Kasumi-1 (cell line): ENCODE data around the gene INKA1.

Experiments used
- DNase-seq, 2 experiments: peaks; one replicate each; lab custom pipeline; 2025; lab: John Stamatoyannopoulos, UW

Gene INKA1

DNA sequence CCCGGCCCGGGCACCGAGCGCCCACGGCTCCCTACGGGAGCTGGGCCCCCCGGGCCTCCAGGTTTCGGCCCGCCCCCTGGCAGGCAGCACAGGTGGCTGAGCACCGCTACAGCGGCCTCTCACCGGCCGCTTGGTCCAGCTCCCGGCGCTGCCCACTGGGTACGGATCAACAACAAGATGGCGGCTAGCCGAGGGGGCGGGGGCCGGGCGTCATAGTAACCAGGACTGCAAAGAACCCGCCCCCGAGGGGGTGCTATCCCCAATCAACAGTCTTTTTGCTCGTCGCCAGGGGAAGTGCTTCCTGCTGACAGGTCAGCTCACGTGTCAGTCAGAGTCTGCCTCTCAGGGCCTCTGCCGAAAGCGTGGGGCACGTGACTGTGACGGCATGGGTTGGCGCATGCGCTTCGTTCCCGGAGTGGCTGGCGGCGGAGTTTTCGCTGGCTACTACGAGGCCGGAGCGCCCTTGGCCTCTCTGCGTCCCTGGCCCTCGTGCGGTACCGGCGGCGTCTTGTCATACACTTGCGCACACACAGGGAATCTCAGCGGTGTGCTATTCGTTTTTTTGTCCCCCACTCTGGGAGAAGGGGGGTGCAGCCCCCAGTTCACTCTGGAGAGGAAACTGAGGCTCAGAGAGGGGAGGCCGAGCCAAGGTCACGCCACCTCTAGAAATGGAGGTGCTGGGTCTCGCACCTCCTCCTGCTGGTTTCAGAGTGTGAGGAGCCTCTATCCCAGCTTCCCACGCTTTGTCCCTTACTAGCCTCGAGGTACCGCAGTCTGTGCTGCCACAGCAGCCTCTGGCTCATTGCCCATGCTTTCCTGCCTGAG, 16.5 kb upstream of the INKA1 start, which contains the start of gene IP6K1:
TSS of gene IP6K1 (minus strand) at position 186 of the 825 bp plus-strand sequence. CDS start 38,502 bp downstream, outside the sequence.
- peak; percentile 99 for DNase-seq

DNA sequence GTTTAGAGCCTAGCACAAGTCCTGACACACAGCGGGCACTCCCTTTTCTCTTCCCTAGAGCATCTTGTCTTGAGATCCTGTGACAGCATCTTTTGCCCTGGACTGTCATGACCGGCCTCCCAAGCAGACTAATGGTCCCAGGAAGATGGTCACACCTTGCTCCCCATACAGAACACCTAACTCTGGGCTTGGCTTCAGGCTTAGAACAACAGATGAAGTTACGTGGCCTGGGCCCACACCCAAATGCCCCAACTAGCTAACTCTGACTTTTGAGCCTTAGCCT, 15.9 kb upstream of the INKA1 start:
- no peak for DNase-seq

DNA sequence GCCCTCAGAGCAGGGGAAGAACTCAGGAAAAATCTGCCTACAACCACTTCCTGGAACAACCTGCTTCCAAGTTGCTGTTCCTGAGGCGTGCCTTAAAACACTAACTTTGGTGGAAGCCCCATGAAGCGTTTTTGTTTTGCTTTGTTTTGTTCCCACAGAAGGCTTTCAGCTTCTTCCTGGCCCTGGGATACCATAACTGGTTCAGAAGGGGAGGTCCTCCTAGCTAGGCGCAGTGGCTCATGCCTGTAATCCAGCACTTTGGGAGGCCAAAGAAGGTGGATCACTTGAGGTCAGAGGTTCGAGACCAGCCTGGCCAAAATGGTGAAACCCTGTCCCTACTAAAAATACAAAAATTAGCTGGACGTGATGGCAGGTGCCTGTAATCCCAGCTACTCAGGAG, 15.5 kb upstream of the INKA1 start:
- DNase-seq: no peak

DNA sequence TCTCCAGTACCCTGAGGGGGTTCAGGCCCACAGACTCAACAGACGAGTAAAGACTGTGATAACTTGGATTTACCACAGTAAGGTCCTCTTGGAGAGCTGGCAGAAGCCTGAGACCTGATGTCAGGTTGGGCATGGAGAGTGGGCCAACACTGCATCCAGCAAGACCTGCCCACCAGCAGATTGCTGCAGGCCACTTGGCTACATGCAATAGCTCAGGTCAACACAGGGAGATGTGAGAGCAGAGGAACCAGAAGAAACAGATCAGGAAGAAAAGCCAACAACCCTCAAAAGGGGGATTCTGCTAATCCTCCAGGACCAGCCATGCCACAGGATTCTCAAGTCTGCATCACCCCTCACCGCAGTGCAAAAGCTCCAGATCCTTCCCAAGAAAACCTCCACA, 15.0 kb upstream of the INKA1 start:
- DNase-seq: no peak

DNA sequence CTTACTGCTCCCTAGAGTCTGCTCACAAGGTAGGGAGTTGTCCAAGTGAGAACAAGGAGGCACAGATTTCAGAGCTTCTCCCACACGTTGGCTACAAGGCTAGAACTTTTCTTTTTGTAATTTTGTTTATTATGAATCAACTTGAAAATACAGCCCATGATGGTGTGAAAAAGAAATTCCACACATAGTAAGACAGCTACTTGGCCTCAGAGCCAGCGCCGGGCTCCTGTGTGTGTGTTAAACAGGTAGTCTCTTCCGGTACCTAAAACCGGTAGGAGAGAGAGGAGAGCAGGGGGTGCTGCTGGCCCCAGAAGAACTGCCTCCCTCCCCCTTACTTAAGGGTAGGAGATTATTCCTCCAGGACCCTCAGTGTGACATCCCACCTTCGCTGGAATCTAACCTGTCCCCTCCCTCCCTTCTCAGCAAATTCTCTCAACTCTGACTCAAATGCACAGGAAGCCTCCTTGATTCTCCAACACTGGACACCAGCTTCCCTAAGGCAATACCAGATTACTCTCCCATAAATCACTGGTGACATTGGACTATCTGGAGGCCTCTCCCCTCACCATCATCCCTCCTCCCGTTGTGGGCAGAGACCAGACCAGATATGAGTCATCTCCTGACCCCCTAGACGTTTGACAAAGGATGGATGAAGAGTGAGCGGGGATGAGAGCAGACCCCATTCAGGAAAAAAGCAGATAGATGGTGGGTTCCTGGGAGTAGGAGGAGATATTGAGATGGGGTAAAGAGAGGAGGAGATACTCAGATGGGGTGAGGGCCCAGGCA, 12.2 kb upstream of the INKA1 start:
- DNase-seq: no peak

DNA sequence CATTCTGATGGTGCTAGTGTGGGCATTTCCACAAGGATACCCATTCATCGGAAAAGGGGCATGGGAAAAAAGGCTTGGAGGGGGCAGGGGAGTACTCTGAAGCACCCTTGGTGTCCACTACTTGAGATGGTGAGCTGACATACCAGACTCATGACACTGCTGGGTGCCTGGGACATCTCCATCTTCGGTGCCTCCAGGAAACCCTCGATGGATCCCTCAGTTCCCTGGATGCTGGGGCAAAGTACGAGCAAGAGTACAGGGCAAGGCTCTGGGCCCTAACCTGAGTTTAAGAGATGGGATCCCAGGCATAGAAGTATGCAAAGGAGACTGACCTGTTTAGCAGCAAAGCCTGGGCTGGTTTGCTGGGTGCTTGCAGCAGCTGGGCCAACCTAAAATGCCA, 11.5 kb upstream of the INKA1 start:
- DNase-seq: no peak

DNA sequence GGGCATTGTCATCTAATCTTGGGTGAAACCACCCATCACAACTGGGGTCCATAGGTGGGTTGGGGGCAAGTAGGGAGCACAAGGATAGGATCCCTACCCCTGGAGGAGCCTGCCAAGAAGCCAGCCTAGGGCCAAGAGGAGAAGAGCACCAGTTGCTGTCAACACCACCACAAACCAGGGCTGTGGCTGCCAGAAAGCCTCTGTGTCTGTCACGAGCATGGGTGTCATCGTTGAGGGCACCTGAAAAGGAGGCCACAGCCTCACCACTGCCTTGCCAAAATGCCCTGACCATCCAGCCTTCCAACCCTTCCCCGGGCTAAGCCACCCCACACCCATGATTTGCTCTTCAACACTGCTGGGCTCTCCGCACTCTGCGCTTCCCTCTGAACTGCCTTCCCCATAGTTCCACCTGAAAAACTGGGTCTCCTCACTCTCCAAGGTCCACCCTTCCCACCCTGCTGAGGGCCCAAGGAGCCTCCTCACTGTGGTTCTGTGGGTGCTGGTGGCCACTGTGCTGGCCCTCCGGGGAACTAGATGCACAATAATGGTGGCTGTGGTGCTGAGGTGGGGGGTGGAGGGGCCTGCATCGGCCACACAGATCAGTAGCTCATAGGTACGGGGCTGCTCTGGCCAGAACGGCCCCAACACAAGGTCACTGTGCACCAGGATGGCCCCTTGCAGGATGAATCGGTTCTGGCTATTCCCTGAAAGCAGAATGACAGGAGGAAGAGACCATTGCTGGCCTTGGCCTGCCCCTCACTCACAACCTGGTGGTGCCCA, 10.5 kb upstream of the INKA1 start:
- no peak for DNase-seq

DNA sequence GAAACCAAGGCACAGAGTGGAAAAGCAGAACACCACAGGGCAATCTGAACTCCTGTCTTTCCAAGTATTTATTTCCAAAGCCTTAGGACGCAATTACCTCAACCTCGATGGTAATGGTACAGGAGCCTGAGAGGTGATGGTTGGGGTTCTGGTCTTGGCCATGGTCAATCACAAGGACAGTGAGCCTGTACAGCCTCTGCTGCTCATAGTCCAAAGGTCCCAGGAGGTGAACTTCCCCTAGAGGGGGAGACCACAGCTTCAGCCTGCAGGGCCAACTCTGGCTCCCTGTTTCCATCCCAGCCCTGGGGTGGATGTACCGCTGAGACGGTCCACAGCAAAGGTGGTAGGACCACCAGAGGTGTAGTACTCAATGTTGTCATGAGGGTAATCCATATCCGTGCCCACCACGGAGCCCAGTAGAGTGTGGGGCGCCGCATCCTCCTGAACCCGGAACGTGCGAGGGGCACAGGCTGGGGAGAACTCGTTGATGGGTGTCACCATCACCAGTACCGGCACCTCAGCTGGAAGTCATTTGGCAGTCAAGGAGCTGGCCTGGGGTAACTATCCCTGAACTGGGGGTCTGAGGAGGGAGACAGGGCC, 9.5 kb upstream of the INKA1 start:
- no peak for DNase-seq

DNA sequence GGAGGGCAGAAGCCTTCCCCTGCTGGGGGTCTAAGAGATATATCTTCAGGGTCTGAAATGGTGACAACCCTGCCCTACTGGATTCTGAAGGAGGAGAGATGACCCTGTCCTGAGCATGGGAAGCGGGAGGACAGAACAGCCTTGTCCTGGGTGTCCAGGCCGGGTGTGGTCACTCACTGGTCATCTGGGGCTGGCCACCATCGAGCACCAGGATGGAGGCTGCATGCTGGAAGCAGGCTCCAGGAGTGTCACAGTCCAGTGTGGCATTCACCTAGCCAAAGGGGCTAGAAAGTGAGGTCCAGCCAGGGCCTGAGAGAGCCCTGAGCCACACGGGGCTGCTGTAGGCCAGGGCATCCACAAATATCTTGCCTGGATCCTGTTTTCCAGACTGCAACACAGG, 8.6 kb upstream of the INKA1 start:
- no peak for DNase-seq

DNA sequence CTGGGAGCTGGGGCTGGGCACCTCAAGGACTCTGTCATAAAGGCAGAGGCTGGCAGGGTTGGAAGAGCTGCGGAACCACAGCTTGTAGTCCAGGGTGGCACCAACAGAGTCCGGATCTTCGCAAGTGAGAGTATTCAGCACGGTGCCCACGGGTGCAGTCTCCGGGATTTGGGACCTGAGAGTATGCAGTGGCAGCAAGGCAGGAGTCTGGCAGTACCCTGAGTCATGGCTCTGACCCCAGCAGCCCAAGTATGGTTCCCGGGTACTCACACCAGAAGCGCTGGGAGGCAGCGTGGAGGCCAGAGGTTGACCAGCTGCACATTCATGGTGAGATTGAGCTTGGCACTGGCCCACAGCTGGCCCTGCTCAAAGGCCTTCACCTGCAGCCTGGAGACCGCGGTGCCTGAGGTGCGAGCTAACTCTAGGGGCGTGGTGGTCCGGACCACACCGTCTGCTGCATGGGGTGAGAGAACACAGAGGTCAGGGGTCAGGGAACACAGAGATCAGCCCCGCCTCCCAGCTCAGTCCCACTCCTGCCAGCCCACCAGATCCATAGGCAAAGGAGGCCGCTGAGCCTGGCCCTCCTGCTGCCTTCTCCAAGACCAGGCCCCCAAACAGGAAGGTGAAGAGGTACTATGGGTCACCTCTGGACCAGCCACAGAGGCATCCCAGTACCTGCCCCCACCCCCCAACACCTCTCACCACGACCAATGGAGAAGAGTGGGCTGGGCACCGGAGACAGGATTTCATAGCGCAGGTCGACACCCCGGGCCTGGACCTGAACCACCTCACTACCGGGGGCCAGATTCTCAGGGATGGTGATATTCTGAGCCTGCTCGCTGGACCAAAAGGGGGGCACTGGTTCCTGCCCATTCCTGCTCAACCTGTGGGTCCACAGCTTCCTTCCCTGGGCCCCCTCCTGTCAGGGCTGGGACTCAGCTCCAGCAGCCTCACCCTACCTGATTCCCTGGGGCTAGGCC, 7.8 kb upstream of the INKA1 start:
- no peak for DNase-seq

DNA sequence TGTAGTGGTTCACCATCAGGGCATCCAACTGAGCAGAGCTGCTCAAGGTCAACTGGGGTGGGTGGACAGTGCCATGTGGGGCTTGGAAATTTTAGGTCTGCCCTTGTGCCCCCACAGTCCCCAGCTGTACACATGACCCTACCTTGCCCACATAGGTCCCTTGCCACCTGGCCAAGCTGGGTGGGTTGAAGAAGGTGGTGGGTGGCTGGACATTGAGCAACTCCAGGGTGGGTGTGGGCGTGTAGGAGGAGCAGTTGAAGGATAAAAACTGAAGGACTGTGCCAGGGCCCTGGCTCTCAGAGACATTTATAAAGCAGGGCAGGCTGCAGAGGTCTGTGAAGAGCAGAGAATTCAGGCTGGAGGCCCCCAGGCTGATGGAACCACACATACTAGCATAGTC, 4.0 kb upstream of the INKA1 start:
- no peak for DNase-seq

DNA sequence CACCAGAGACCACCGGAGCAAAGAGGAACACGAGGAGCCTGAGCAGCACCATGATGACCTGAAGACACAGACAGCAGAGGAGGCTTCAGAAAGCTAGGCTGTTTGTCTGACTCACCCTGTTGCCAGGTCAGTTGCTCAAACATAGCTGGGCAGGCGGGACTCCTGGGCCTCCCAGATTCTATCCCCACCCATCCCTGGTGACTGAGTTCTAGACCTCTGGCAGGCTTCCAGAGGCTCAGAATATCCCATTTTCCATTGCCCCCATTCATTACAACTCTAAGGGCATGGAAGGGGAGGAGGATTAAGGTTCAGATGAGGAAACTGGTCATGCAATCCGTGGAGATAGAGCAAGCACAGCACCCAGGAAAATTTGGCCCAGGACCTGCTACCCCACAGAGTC, 3.3 kb upstream of the INKA1 start, which contains the start of gene CDHR4:
TSS of gene CDHR4 (minus strand) at position 113 of the 400 bp plus-strand sequence. CDS start at position 52, 61 bp downstream.
- no peak for DNase-seq

DNA sequence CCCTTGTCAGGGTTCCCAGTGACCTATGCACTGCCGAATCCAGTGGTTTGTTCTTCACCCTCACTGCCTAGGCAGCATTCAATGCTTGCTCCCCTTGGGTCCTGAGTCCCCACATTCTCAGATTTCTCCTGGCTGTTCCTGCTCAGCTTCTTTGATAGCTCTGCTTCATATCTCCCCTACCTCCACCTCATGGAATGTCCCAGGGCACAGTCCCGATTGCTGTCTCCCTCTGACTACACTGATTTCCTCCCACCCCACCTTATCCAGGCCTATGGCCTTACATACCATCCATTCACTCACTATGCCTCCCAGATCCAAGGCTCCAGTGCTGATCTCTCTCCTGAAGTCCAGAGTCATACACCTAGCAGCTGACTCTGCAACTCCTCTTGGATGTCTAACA, 1.9 kb upstream of the INKA1 start:
- no peak for DNase-seq

DNA sequence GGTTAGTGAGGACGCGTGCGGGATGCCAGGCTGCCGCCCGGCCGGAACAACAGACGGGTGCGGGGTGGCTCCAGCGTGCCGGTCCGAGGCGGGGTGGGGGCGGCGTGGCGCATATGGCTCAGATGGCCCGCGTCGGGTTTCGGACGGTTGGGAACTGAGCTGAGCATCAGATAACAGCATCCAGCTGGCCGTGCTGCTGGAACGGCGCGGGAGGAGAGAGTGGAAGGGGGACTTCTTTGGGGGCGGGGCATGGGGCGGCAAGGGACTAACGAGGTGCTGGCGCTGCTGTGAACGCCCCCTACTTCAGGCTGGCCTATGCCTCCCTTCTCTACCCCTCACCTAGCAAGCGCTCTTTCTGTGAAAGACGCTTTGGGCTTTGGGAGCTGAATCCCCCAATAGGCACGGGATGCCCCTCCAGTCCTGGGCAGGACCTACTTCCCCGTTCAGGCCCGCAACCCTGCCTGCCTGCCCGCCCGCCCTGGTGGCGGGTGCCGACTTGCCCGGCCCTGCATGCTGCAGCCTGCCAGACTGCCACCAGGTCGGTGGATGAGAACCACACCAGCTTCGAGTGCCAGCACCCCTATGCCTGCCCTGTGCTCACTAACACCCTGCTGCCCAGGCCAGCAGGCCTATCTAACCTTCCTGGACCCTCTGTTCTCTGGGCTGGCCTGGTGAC, 542 bp downstream of the INKA1 start:
- DNase-seq: peak; percentile 84 to 90

DNA sequence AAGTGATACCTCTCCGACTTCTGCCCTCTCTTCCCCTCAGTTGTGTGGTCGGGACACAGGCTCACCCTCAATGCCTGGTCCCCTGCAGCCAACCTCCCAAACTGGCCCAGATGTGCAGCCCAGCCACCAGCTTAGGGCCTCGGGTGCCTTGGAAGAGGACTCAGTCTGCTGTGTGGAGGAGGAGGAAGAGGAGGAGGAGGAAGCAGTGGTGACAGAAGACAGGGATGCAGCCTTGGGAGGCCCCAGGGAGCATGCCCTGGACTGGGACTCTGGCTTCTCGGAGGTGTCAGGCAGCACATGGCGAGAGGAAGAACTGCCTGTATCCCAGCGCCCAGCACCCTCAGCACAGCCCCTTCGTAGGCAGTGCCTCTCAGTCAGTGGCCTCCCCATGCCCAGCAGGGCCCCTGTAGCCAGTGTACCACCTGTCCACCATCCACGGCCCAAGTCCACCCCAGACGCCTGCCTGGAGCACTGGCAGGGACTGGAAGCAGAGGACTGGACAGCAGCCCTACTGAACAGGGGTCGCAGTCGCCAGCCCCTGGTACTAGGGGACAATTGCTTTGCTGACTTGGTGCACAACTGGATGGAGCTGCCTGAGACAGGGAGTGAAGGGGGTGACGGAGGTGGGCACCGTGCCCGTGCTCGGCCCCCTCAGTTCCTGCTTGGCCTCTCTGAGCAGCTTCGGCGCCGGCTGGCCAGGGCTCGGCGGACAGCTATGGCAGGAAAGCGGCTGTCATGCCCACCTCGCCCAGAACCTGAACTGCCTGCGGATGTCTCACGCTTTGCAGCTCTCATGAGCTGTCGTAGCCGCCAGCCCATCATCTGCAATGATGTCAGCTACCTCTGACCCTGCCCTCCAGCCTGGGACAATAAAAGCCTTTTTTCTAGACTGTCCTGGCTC, 1.3 kb downstream of the INKA1 start:
- DNase-seq: peak; percentile 25 to 46

DNA sequence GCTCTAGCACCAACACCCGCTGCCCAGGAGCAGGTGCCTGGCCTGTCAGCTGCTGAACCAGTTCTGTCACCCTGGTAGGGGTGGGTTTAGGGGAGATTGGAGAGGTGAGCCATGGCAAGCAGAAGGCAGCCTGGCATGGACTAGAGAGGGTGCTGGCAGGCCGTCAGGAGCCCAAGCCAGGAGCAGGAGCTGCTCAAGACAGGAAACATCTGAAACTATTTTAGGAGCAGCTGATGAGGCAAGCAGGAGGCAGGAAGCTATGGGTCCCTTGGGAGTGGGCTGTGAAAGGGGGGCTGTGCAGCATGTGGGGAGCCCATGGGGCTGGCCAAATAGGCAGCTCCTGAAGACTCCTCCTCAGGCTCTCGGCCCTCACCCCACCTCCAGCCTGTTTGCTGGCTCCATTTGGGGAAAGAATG, 2.3 kb downstream of the INKA1 start:
- DNase-seq: peak; percentile 98 to 99

DNA sequence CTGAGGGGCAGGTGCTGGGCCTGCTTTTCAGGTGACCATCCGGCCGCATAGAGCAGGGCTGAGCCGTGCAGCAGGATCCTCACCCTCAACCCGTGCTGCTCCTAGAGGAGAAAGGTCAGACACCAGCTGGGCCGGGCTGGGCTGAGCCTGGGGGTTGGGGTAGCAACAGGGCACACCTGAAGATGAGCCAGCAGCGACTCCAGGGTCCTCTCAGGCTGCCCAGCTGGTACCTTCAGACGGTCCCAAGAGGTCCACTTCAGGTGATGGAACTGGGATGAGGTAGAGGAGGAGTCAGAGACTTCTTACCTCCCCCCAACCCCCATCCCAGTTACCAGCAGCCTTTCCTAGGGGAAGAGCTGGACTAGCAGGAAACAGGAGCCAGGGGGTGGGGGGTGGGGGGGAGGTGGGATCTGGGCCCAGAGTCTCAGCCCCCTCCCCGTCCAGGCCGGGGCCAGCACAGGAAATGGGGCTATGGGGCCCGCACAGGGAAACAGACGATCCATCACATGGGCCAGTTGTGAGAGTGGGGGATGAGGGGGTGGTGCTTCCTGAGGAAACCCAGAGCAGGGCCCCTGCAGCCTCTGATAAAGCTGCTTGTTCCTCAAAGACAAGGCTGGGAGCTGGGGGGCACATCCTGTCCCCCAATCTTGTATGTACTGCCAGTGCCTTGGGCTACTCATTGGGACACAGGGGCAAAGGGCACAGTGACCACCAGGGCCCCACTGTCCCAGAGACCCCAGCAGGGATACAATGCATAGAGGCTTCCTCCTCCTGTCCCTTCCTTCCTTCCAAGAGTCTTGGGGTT, 3.0 kb downstream of the INKA1 start:
- peak; percentile 95 to 96 for DNase-seq

DNA sequence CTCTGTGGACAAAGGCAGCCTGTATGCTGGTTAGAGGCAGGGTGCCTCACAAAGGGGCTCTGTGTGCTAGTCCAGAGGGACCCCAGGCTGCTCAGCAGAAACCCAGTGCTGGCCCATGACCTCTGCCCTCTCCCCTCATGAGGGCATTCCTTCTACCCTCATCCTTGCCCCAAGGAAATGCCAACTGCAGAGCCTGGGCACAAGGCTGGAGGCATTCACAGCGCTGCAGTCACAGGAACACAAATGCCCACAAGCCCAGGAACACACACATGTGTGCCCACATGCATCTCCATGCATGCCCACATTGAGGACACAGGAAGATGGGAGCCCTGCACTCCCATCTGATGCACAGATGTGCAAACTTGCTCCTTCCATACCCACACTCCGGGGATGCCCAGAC, 3.8 kb downstream of the INKA1 start:
- DNase-seq: peak in 1 of 2 experiments; percentile 55
